ENCODE measurements around the gene ORAI3.

ORAI3 gene

GRCh38 chr16:30948667-30949649, at the start of gene ORAI3:
Gene ORAI3 (plus strand): TSS chr16:30949068. CDS start chr16:30949290, 222 bp downstream.
- Mint-ChIP-seq H3K27me3 (ENCODE audit: low read depth) (no peaks in the 10 kb centered on the region), H3K4me1 (peaks cover 24% of the 10 kb centered on the region), H3K27ac (peak within 1 kb of the TSS; percentile 91 to 98 (median 97)), H3K4me3 (peak within 1 kb of the TSS; percentile 91 to 93 (median 92)), H3K9me3 (no peaks in the 10 kb centered on the region), H3K36me3 (ENCODE audit: low read depth) (peaks cover 26% of the 10 kb centered on the region)
- TF ChIP-seq CTCF (IDR thresholded peaks at IDR 0.05; ENCODE audit: unreplicated experiment in 3 of 3), result no peak

- Mint-ChIP-seq H3K36me3 (ENCODE audit: low read depth) (no peaks in the 10 kb centered on the region), H3K27me3 (ENCODE audit: low read depth) (no peaks in the 10 kb centered on the region), H3K4me3 (peak overlapping the region in 2 of 3 experiments; percentile 6 to 34), H3K27ac (peak overlapping the region in 2 of 3 experiments; percentile 29 to 85), H3K4me1 (peaks cover 31% of the 10 kb centered on the region), H3K9me3 (no peaks in the 10 kb centered on the region)
- TF ChIP-seq CTCF (IDR thresholded peaks at IDR 0.05; ENCODE audit: unreplicated experiment in 3 of 3), result no peak
Observed at GRCh38 chr16:30899794-30900193, 49.1 kb upstream of the ORAI3 start.

- Mint-ChIP-seq H3K4me1 (peaks cover 23% of the 10 kb centered on the region), H3K36me3 (ENCODE audit: low read depth) (no peaks in the 10 kb centered on the region), H3K27ac (peak overlapping the region in 2 of 3 experiments; percentile 69 to 85), H3K27me3 (ENCODE audit: low read depth) (no peaks in the 10 kb centered on the region), H3K9me3 (no peaks in the 10 kb centered on the region), H3K4me3 (peak overlapping the region; percentile 21 to 68 (median 34))
- no peak for TF ChIP-seq CTCF (IDR thresholded peaks at IDR 0.05; ENCODE audit: unreplicated experiment in 3 of 3)
Observed at GRCh38 chr16:30900588-30900987, 48.3 kb upstream of the ORAI3 start.

GRCh38 chr16:30901201-30902028, 47.5 kb upstream of the ORAI3 start:
- Mint-ChIP-seq H3K36me3 (ENCODE audit: low read depth) (no peaks in the 10 kb centered on the region), H3K27ac (peak overlapping the region; percentile 69 to 85 (median 79)), H3K9me3 (no peaks in the 10 kb centered on the region), H3K4me1 (peaks cover 15% of the 10 kb centered on the region), H3K4me3 (peak overlapping the region; percentile 66 to 75 (median 68)), H3K27me3 (ENCODE audit: low read depth) (no peaks in the 10 kb centered on the region)
- TF ChIP-seq CTCF (IDR thresholded peaks at IDR 0.05; ENCODE audit: unreplicated experiment in 3 of 3), result no peak

- Mint-ChIP-seq H3K36me3 (ENCODE audit: low read depth) (no peaks in the 10 kb centered on the region), H3K27me3 (ENCODE audit: low read depth) (no peaks in the 10 kb centered on the region), H3K4me3 (peak overlapping the region; percentile 88 to 92 (median 90)), H3K4me1 (peaks cover 9% of the 10 kb centered on the region), H3K9me3 (no peaks in the 10 kb centered on the region), H3K27ac (peak overlapping the region; percentile 94 to 99 (median 98))
- TF ChIP-seq CTCF (IDR thresholded peaks at IDR 0.05; ENCODE audit: unreplicated experiment in 3 of 3), result no peak
Observed at GRCh38 chr16:30902029-30902972, 46.6 kb upstream of the ORAI3 start.

All from nephron (organoid).